Neural progenitor cell (in vitro differentiated cells): ENCODE results near the gene ACP5. TPM values are rescaled to one million over a fixed set of nuclear protein-coding genes. Genes with fewer than 3 reads are reported as not detected.
A peak's percentile ranks its signal among the peaks of the same experiment; 100 is the strongest.

Experiments
- DNase-seq: peaks from one replicate; pipeline ENCODE4 v3.0.0-alpha.2; 2016; ENCODE audit warnings: low spot score
- H2AFZ ChIP-seq: fragments of 200-600 bp; sonication (generic); replicated peaks from 2 replicates; pipeline ENCODE4 v1.6.1; 2016; ENCODE audit warnings: antibody characterized with exemption
- H3F3A ChIP-seq: fragments of 200-600 bp; sonication (generic); 2 replicates; pipeline ENCODE4 v1.6.1; 2016; ENCODE audit warnings: antibody characterized with exemption, low read depth
- H3K27ac ChIP-seq: fragments of 200-600 bp; sonication (generic); 2 replicates; pipeline ENCODE4 v1.5.1; 2016; ENCODE audit warnings: mild to moderate bottlenecking
- H3K27me3 ChIP-seq: fragments of 200-600 bp; sonication (generic); 2 replicates; pipeline ENCODE4 v1.6.1; 2016; ENCODE audit warnings: mild to moderate bottlenecking, moderate library complexity
- H3K36me3 ChIP-seq: fragments of 200-600 bp; sonication (generic); 2 replicates; pipeline ENCODE4 v1.5.1; 2016
- H3K4me1 ChIP-seq: fragments of 200-600 bp; sonication (generic); 2 replicates; pipeline ENCODE4 v1.6.1; 2016; ENCODE audit warnings: mixed run types
- H3K4me2 ChIP-seq: fragments of 200-600 bp; sonication (generic); 2 replicates; pipeline ENCODE4 v1.6.1; 2016
- H3K4me3 ChIP-seq: fragments of 200-600 bp; sonication (generic); 2 replicates; pipeline ENCODE4 v1.5.1; 2016
- H3K79me2 ChIP-seq: fragments of 200-600 bp; sonication (generic); 2 replicates; pipeline ENCODE4 v1.6.1; 2016; ENCODE audit warnings: low read depth
- H3K9ac ChIP-seq: fragments of 200-600 bp; sonication (generic); 2 replicates; pipeline ENCODE4 v1.6.1; 2016
- H3K9me3 ChIP-seq: fragments of 200-600 bp; sonication (generic); 2 replicates; pipeline ENCODE4 v1.5.1; 2016; ENCODE audit warnings: low read depth
- H4K20me1 ChIP-seq: fragments of 200-600 bp; sonication (generic); 2 replicates; pipeline ENCODE4 v1.6.1; 2016; ENCODE audit warnings: low read depth
- H3K27ac Mint-ChIP-seq: 3 replicates; pipeline ENCODE4 v1.8.0; 2021; ENCODE audit warnings: mixed read lengths
- H3K27me3 Mint-ChIP-seq: 2 replicates; pipeline ENCODE4 v1.8.0; 2022; ENCODE audit warnings: low read depth, mild to moderate bottlenecking, inconsistent platforms, moderate library complexity, mixed read lengths; ENCODE audit not compliant: insufficient read depth
- H3K36me3 Mint-ChIP-seq: 3 replicates; pipeline ENCODE4 v1.8.0; 2021; ENCODE audit warnings: mixed read lengths
- H3K4me1 Mint-ChIP-seq: 3 replicates; pipeline ENCODE4 v1.8.0; 2021; ENCODE audit warnings: mixed read lengths
- H3K4me3 Mint-ChIP-seq: 3 replicates; pipeline ENCODE4 v1.8.0; 2021; ENCODE audit warnings: mild to moderate bottlenecking, moderate library complexity, mixed read lengths
- H3K9me3 Mint-ChIP-seq: 3 replicates; pipeline ENCODE4 v1.8.0; 2020; ENCODE audit warnings: mixed read lengths
- EZH2 ChIP-seq: fragments of 200-600 bp; sonication (generic); IDR thresholded peaks from 2 replicates; pipeline ENCODE4 v1.6.1; 2017; ENCODE audit warnings: antibody characterized with exemption, mild to moderate bottlenecking, moderate library complexity
- EZH2phosphoT487 ChIP-seq: fragments of 200-600 bp; sonication (generic); IDR thresholded peaks from 2 replicates; pipeline ENCODE4 v1.6.1; 2017; ENCODE audit warnings: antibody characterized with exemption
- total RNA-seq: library from RNA; depleted of rRNA; stranded (reverse); fragments of >200 nt; gene quantifications from 2 replicates; pipeline ENCODE4 v1.2.3, GENCODE V29; 2015; ENCODE audit warnings: low replicate concordance
- TF ChIP-seq, protein P1 (sequence below): fragments of 200-600 bp; sonication (generic); IDR thresholded peaks from 2 replicates; pipeline ENCODE4 v1.5.1; 2017; ENCODE audit warnings: antibody characterized with exemption, mild to moderate bottlenecking

ACP5 gene
- total RNA-seq, 1 donor from 2014 or later, result 0.11 TPM

GRCh38 chr19:11581740-11582139 is 4.3 kb upstream of the ACP5 start:
- no peaks in the 10 kb centered on the region for H4K20me1 ChIP-seq
- DNase-seq, result no peak
- no peak overlapping the region for H3K4me2 ChIP-seq
- peaks cover 6% of the 10 kb centered on the region for H3K4me1 Mint-ChIP-seq
- no peak overlapping the region for H3K4me3 ChIP-seq
- H3K27me3 Mint-ChIP-seq, result peaks cover 8% of the 10 kb centered on the region
- no peak overlapping the region for H3K4me3 Mint-ChIP-seq
- H3K9me3 ChIP-seq, result no peaks in the 10 kb centered on the region
- H3K27ac ChIP-seq, result no peak overlapping the region
- no peaks in the 10 kb centered on the region for H3K4me1 ChIP-seq
- peaks cover 18% of the 10 kb centered on the region for H3K27me3 ChIP-seq
- H3K27ac Mint-ChIP-seq, result no peak overlapping the region
- no peaks in the 10 kb centered on the region for H3K79me2 ChIP-seq
- no peaks in the 10 kb centered on the region for H3K36me3 Mint-ChIP-seq
- no peak for TF ChIP-seq EZH2
- TF ChIP-seq EZH2phosphoT487, result no peak
- TF ChIP-seq, protein P1, sequence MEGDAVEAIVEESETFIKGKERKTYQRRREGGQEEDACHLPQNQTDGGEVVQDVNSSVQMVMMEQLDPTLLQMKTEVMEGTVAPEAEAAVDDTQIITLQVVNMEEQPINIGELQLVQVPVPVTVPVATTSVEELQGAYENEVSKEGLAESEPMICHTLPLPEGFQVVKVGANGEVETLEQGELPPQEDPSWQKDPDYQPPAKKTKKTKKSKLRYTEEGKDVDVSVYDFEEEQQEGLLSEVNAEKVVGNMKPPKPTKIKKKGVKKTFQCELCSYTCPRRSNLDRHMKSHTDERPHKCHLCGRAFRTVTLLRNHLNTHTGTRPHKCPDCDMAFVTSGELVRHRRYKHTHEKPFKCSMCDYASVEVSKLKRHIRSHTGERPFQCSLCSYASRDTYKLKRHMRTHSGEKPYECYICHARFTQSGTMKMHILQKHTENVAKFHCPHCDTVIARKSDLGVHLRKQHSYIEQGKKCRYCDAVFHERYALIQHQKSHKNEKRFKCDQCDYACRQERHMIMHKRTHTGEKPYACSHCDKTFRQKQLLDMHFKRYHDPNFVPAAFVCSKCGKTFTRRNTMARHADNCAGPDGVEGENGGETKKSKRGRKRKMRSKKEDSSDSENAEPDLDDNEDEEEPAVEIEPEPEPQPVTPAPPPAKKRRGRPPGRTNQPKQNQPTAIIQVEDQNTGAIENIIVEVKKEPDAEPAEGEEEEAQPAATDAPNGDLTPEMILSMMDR, result no peak
- H3K9ac ChIP-seq, result no peak overlapping the region
- H2AFZ ChIP-seq, result no peak overlapping the region
- H3K9me3 Mint-ChIP-seq, result no peaks in the 10 kb centered on the region
- no peaks in the 10 kb centered on the region for H3K36me3 ChIP-seq
- no peaks in the 10 kb centered on the region for H3F3A ChIP-seq

DNA sequence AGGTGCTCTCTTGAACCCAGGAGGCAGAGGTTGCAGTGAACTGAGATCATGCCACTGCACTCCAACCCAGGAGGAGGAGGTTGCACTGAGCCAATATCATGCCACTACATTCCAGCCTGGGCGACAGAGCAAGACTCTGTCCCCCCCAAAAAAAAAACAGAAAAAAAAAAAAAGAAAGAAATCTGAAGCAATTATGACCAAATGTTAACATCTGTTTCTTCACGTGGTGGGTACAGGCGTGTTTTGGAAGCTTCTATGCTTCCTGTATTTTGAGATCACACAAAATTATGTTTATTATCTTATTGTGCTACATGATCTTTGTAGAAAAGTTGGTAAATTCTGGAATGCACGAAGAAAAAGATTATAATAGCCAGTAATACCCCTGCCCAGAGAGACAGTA is 2.7 kb upstream of the ACP5 start:
- peaks cover 18% of the 10 kb centered on the region for H3K27me3 ChIP-seq
- Mint-ChIP-seq H3K4me1 (peaks cover 6% of the 10 kb centered on the region), H3K9me3 (no peaks in the 10 kb centered on the region)

GRCh38 chr19:11578258-11579142 is 1.1 kb upstream of the ACP5 start:
- no peak overlapping the region for H3K27ac ChIP-seq
- Mint-ChIP-seq H3K4me1 (peaks cover 6% of the 10 kb centered on the region), H3K27me3 (peaks cover 6% of the 10 kb centered on the region), H3K4me3 (no peak overlapping the region), H3K27ac (no peak overlapping the region), H3K36me3 (no peaks in the 10 kb centered on the region), H3K9me3 (no peaks in the 10 kb centered on the region)
- H3K9me3 ChIP-seq, result no peaks in the 10 kb centered on the region
- no peaks in the 10 kb centered on the region for H3F3A ChIP-seq
- peak; percentile 25 for DNase-seq
- no peaks in the 10 kb centered on the region for H4K20me1 ChIP-seq
- TF ChIP-seq EZH2 (no peak), EZH2phosphoT487 (no peak)
- TF ChIP-seq, protein P1, result no peak
- H3K4me3 ChIP-seq, result peak overlapping the region; percentile 32
- no peaks in the 10 kb centered on the region for H3K36me3 ChIP-seq
- no peak overlapping the region for H3K9ac ChIP-seq
- peaks cover 18% of the 10 kb centered on the region for H3K27me3 ChIP-seq
- peak overlapping the region; percentile 85 for H2AFZ ChIP-seq
- no peaks in the 10 kb centered on the region for H3K79me2 ChIP-seq
- H3K4me2 ChIP-seq, result peak overlapping the region; percentile 55
- H3K4me1 ChIP-seq, result no peaks in the 10 kb centered on the region

More for the DNA sequence above, 2.7 kb upstream of the ACP5 start:
- no peak overlapping the region for H2AFZ ChIP-seq
- no peaks in the 10 kb centered on the region for H3K4me1 ChIP-seq
- no peak overlapping the region for H3K4me2 ChIP-seq
- no peak overlapping the region for H3K4me3 Mint-ChIP-seq
- no peak overlapping the region for H3K4me3 ChIP-seq
- H3K79me2 ChIP-seq, result no peaks in the 10 kb centered on the region
- no peak overlapping the region for H3K9ac ChIP-seq
- DNase-seq, result no peak
- H3K36me3 ChIP-seq, result no peaks in the 10 kb centered on the region
- TF ChIP-seq EZH2phosphoT487 (no peak), EZH2 (no peak)
- TF ChIP-seq, protein P1, result no peak
- no peaks in the 10 kb centered on the region for H3K36me3 Mint-ChIP-seq
- no peaks in the 10 kb centered on the region for H3F3A ChIP-seq
- H3K27me3 Mint-ChIP-seq, result peaks cover 8% of the 10 kb centered on the region
- no peaks in the 10 kb centered on the region for H3K9me3 ChIP-seq
- H3K27ac ChIP-seq, result no peak overlapping the region
- no peaks in the 10 kb centered on the region for H4K20me1 ChIP-seq
- H3K27ac Mint-ChIP-seq, result no peak overlapping the region
